H4 (cell line): ENCODE results near the gene ATXN8OS. TPM values are rescaled to one million over a fixed set of nuclear protein-coding genes. Genes with fewer than 3 reads are reported as not detected.

Experiments
- total RNA-seq: library from RNA; depleted of rRNA; stranded (reverse); fragments of >200 nt; shearing (Covaris generic); gene quantifications from 2 replicates; pipeline ENCODE4 v1.2.3, GENCODE V29; 2014; rRNA removed

ATXN8OS gene
- total RNA-seq, 1 experiment from 2014 or later, result not detected

Other genes with a start within 250 kb of the ATXN8OS start
- gene KLHL1, start 626 bp downstream of the ATXN8OS start, total RNA-seq, result not detected in 2 replicates